ENCODE measurements around the gene DDX56. TPM values are rescaled to one million over a fixed set of nuclear protein-coding genes. Genes with fewer than 3 reads are reported as not detected.

DDX56 gene
- polyA plus RNA-seq, 3 donors = 32.2 to 69.3 (median 33.9) TPM

DNA sequence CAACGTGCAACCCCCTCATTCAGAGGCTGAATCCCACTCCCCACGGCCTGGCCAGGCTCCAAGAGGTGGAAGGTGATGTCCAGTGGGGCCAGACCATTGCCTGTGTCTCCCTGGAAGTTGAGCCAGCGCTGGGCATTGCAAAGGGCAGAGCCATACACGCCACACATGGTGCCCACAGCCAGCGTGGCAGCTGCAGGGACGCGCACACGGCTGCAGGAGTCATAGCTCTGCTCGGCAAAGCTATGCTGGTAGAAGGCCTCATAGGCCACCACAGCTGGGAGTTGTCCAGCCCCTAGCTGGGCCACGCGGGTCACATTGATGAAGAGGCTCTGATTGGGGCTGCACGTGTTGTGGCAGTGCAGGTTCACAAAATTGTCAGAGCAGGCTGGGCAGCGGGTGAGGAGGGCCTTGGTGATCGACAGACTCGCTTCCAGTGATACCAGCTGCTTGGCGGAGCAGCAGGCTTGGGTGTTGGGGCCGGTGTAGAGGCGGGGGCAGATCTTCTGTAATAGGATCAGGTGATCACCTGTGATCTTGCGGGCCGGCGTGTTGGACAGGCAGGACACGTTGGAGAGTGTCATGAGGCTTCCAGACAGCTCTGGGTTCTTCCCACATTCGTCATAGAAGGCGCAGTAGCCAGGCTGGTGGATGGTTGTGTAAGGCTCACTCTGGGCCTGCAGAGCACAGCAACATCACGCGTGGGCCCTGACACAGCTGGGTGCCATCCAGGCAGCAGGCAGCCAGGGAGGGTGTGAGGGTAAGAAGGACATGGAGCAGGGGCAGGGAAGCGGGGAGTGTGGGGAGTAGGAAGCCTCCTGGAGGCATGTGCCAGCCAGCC is 33.8 kb downstream of the DDX56 start:
- H3K27ac Mint-ChIP-seq = peak overlapping the region in 2 of 7 donors; percentile 21 to 61
- H3K27ac ChIP-seq (ENCODE audit: low read depth in 1 of 2, low read length in 2 of 2) = no peak overlapping the region
- H3K4me3 ChIP-seq (replicated peaks in 1 of 3; ENCODE audit: low read depth in 2 of 3, low read length in 3 of 3) = no peak overlapping the region
- no peaks in the 10 kb centered on the region for H3K9me3 ChIP-seq (replicated peaks in 1 of 2; ENCODE audit: control insufficient read depth in 1 of 2, insufficient read depth in 1 of 2, low read length in 2 of 2)
- no peaks in the 10 kb centered on the region for H3K27me3 ChIP-seq (ENCODE audit: control insufficient read depth in 2 of 2, insufficient read depth in 2 of 2, low read length in 2 of 2)
- no peak overlapping the region for H2AFZ ChIP-seq (ENCODE audit: insufficient read depth, low read depth, low read length, poor library complexity, severe bottlenecking)
- H3K9ac ChIP-seq (ENCODE audit: insufficient read depth, low read length, poor library complexity, severe bottlenecking) = no peak overlapping the region
- no peaks in the 10 kb centered on the region for H3K9me3 Mint-ChIP-seq
- H3K36me3 ChIP-seq (replicated peaks in 1 of 2; ENCODE audit: control insufficient read depth in 1 of 2, insufficient read depth in 2 of 2, low read length in 2 of 2) = no peaks in the 10 kb centered on the region
- no peak overlapping the region for H3K4me3 Mint-ChIP-seq
- DNase-seq = no peak
- H3K36me3 Mint-ChIP-seq = no peaks in the 10 kb centered on the region
- H3K27me3 Mint-ChIP-seq (ENCODE audit: low read depth in 3 of 3) = peaks cover 2 to 12% (median 2%) of the 10 kb centered on the region in 3 donors
- intact Hi-C loops (cut with micrococcal nuclease) = no loop called here
- H3K4me2 ChIP-seq (replicated peaks; ENCODE audit: extremely low read depth, low read length, poor library complexity, severe bottlenecking) = no peak overlapping the region
- no peaks in the 10 kb centered on the region for H4K20me1 ChIP-seq (ENCODE audit: insufficient read depth, low read length)
- peaks cover 7 to 11% of the 10 kb centered on the region in 2 donors for H3K4me1 ChIP-seq (ENCODE audit: control insufficient read depth in 1 of 2, insufficient read depth in 2 of 2, low read length in 2 of 2)
- peaks cover 9% of the 10 kb centered on the region for H3K4me1 Mint-ChIP-seq
- TF ChIP-seq, protein P1, sequence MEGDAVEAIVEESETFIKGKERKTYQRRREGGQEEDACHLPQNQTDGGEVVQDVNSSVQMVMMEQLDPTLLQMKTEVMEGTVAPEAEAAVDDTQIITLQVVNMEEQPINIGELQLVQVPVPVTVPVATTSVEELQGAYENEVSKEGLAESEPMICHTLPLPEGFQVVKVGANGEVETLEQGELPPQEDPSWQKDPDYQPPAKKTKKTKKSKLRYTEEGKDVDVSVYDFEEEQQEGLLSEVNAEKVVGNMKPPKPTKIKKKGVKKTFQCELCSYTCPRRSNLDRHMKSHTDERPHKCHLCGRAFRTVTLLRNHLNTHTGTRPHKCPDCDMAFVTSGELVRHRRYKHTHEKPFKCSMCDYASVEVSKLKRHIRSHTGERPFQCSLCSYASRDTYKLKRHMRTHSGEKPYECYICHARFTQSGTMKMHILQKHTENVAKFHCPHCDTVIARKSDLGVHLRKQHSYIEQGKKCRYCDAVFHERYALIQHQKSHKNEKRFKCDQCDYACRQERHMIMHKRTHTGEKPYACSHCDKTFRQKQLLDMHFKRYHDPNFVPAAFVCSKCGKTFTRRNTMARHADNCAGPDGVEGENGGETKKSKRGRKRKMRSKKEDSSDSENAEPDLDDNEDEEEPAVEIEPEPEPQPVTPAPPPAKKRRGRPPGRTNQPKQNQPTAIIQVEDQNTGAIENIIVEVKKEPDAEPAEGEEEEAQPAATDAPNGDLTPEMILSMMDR (IDR thresholded peaks at IDR 0.05) = no peak
- H3K79me2 ChIP-seq (ENCODE audit: insufficient read depth, low read length) = no peaks in the 10 kb centered on the region
- 96% methylated on average over 26 of the region's 27 CpGs for WGBS (ENCODE audit: insufficient coverage)

DNA sequence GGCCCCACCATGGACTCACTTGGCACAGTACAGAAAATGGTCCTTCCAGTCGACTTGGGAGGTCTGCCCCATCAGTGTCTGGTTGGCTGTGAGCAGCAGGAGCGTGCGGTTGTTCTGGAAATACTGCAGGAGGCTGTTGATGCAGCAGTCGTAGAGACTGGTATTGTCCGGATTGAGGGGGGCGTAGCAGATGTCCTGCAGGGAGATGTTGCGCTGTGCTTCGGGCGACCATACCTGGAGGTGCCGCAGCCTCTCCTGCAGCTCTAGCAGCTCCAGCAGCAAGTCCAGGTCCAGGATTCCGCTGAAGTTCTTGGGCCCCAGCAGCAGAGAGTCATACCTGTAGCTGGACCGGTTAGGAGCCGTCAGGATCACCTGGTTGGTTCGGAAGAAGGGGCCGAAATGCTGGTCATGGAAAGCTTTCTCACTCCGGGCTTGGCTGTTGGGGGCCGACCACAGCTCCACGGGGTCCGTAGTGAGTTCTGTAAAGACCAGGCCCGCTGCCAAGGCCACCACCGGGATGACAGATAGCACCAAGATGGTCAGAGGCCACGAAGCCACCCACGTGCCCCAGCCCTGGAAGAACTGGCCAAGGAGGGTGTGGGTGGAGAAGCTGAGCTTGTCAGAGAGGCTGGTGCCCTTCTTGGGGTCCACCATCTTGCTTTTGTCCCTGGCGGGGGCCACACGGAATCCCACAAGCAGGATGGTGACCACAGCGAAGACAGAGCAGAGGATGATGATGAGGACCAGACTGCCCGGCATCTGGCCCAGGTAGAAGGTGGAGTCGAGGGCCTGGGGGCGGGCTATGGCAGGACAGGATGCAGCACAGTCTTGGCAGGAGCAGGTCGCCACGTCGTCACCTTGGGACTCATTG is 34.7 kb downstream of the DDX56 start:
- no peak for DNase-seq
- Mint-ChIP-seq H3K36me3 (no peaks in the 10 kb centered on the region), H3K27ac (peak overlapping the region in 1 of 7 donors; percentile 15), H3K4me1 (peaks cover 9% of the 10 kb centered on the region), H3K27me3 (ENCODE audit: low read depth in 3 of 3) (peaks cover 0 to 9% (median 2%) of the 10 kb centered on the region in 3 donors), H3K4me3 (no peak overlapping the region), H3K9me3 (no peaks in the 10 kb centered on the region)
- WGBS (ENCODE audit: insufficient coverage) = 94% methylated on average over 31 of the region's 32 CpGs
- Histone ChIP-seq H3K9me3 (replicated peaks in 1 of 2; ENCODE audit: control insufficient read depth in 1 of 2, insufficient read depth in 1 of 2, low read length in 2 of 2) (no peaks in the 10 kb centered on the region), H3K4me1 (ENCODE audit: control insufficient read depth in 1 of 2, insufficient read depth in 2 of 2, low read length in 2 of 2) (peaks cover 7 to 11% of the 10 kb centered on the region in 2 donors), H3K27me3 (ENCODE audit: control insufficient read depth in 2 of 2, insufficient read depth in 2 of 2, low read length in 2 of 2) (no peaks in the 10 kb centered on the region), H4K20me1 (ENCODE audit: insufficient read depth, low read length) (no peaks in the 10 kb centered on the region), H3K79me2 (ENCODE audit: insufficient read depth, low read length) (no peaks in the 10 kb centered on the region), H3K36me3 (replicated peaks in 1 of 2; ENCODE audit: control insufficient read depth in 1 of 2, insufficient read depth in 2 of 2, low read length in 2 of 2) (no peaks in the 10 kb centered on the region), H2AFZ (ENCODE audit: insufficient read depth, low read depth, low read length, poor library complexity, severe bottlenecking) (no peak overlapping the region), H3K4me2 (replicated peaks; ENCODE audit: extremely low read depth, low read length, poor library complexity, severe bottlenecking) (no peak overlapping the region), H3K4me3 (replicated peaks in 1 of 3; ENCODE audit: low read depth in 2 of 3, low read length in 3 of 3) (no peak overlapping the region), H3K9ac (ENCODE audit: insufficient read depth, low read length, poor library complexity, severe bottlenecking) (no peak overlapping the region), H3K27ac (ENCODE audit: low read depth in 1 of 2, low read length in 2 of 2) (no peak overlapping the region)
- TF ChIP-seq, protein P1 (IDR thresholded peaks at IDR 0.05) = no peak
- intact Hi-C loops (cut with micrococcal nuclease) = no loop called here

All from CD14-positive monocyte (primary cell).